Mesendoderm (in vitro differentiated cells): ENCODE data around the gene LGALS4.

Experiments
- DNase-seq: peaks from one replicate; pipeline ENCODE4 v3.0.0; 2013
- H2AK5ac ChIP-seq: 2 replicates; pipeline ENCODE4 v1.6.1; 2013; ENCODE audit warnings: low read length, inconsistent platforms
- H2BK120ac ChIP-seq: 2 replicates; pipeline ENCODE4 v1.6.1; 2013; ENCODE audit warnings: low read depth, mild to moderate bottlenecking, low read length, moderate library complexity, mixed read lengths
- H2BK15ac ChIP-seq: replicated peaks from 2 replicates; pipeline ENCODE4 v1.6.1; 2013; ENCODE audit warnings: low read depth, mild to moderate bottlenecking, moderate library complexity
- H2BK5ac ChIP-seq: 2 replicates; pipeline ENCODE4 v1.6.1; 2013; ENCODE audit warnings: low read length, inconsistent platforms
- H3K18ac ChIP-seq: 2 replicates; pipeline ENCODE4 v1.6.1; 2013; ENCODE audit warnings: mild to moderate bottlenecking, low read length, mixed read lengths
- H3K23ac ChIP-seq: one replicate; pipeline ENCODE4 v1.6.1; 2013; ENCODE audit warnings: low read length
- H3K27ac ChIP-seq: 2 replicates; pipeline ENCODE4 v1.5.1; 2013; ENCODE audit warnings: low read depth, mild to moderate bottlenecking, inconsistent platforms, low read length, moderate library complexity
- H3K27me3 ChIP-seq: 2 replicates; pipeline ENCODE4 v1.6.1; 2013; ENCODE audit warnings: low read length, control low read depth, mild to moderate bottlenecking, inconsistent platforms; ENCODE audit not compliant: insufficient read depth, poor library complexity
- H3K36me3 ChIP-seq: 2 replicates; pipeline ENCODE4 v1.6.1; 2013; ENCODE audit warnings: low read length, inconsistent platforms; ENCODE audit not compliant: control insufficient read depth, insufficient read depth
- H3K4ac ChIP-seq: one replicate; pipeline ENCODE4 v1.6.1; 2013; ENCODE audit warnings: low read depth, mild to moderate bottlenecking, low read length, moderate library complexity
- H3K4me1 ChIP-seq: 2 replicates; pipeline ENCODE4 v1.6.1; 2013; ENCODE audit warnings: low read depth, low read length, inconsistent platforms; ENCODE audit not compliant: control insufficient read depth
- H3K4me2 ChIP-seq: 2 replicates; pipeline ENCODE4 v1.6.1; 2013; ENCODE audit warnings: low read length
- H3K4me3 ChIP-seq: 2 replicates; pipeline ENCODE4 v1.5.1; 2013; ENCODE audit warnings: mild to moderate bottlenecking, low read length
- H3K56ac ChIP-seq: one replicate; pipeline ENCODE4 v1.6.1; 2013; ENCODE audit warnings: low read length
- H3K79me1 ChIP-seq: 2 replicates; pipeline ENCODE4 v1.6.1; 2013; ENCODE audit warnings: low read length, inconsistent platforms
- H3K79me2 ChIP-seq: 2 replicates; pipeline ENCODE4 v1.6.1; 2013; ENCODE audit warnings: mild to moderate bottlenecking, low read length; ENCODE audit not compliant: control insufficient read depth, insufficient read depth
- H3K9ac ChIP-seq: 2 replicates; pipeline ENCODE4 v1.6.1; 2013; ENCODE audit warnings: low read length, inconsistent platforms
- H4K5ac ChIP-seq: one replicate; pipeline ENCODE4 v1.6.1; 2013; ENCODE audit warnings: low read length
- H4K8ac ChIP-seq: one replicate; pipeline ENCODE4 v1.6.1; 2013; ENCODE audit warnings: low read depth, mild to moderate bottlenecking, control low read depth, low read length, moderate library complexity
- WGBS: extraction: QIAGEN DNeasy Blood & Tissue Kit; methylation state at CpG from one replicate; pipeline ENCODE4 v1.1.7; 2013; ENCODE audit warnings: low lambda C conversion rate, missing lambda C conversion rate; ENCODE audit not compliant: insufficient coverage; ENCODE audit errors: extremely low coverage; 5-methylcytosine and 5-hydroxymethylcytosine counted together

Gene LGALS4

DNA sequence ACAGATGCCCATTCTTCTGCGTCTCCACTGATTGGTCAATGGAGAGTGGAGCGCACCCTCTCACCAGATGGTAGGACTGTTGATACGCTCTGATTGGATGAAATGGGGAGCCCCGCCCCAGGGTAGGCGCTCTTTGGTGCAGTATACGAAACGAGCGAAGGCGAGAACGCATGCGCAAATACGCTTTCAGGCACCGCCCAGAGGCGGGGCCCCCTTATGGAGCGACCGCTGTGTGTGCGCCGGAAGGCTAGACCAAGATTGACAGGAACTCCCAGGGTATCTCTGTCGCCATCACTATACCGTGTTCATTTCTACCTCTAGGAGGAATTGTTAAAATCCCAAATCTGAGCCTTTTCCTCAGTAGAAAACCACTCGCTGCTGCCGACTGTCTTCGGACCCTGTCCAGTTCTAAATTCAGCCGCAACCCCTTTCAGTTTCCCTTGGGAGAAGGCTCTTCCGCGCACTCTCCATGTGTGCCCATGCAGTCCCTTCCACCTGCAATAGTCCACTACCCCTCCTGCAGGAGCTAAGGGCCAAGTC lies 37.8 kb upstream of the LGALS4 start:
- H3K36me3 ChIP-seq = peaks cover 16% of the 10 kb centered on the region
- peak overlapping the region; percentile 53 for H3K27ac ChIP-seq
- no peak overlapping the region for H4K5ac ChIP-seq
- peak overlapping the region; percentile 94 for H3K4me2 ChIP-seq
- peak overlapping the region; percentile 79 for H3K56ac ChIP-seq
- peak overlapping the region; percentile 3 for H3K18ac ChIP-seq
- no peak overlapping the region for H2BK120ac ChIP-seq
- peak overlapping the region; percentile 60 for H3K4me3 ChIP-seq
- peak overlapping the region; percentile 19 for H2AK5ac ChIP-seq
- H3K23ac ChIP-seq = no peak overlapping the region
- WGBS = no CpG with 5 or more reads among the region's 26 CpGs
- no peaks in the 10 kb centered on the region for H3K27me3 ChIP-seq
- no peak overlapping the region for H4K8ac ChIP-seq
- no peak overlapping the region for H2BK15ac ChIP-seq
- peak overlapping the region; percentile 61 for H3K4ac ChIP-seq
- H3K9ac ChIP-seq = peak overlapping the region; percentile 78
- H3K4me1 ChIP-seq = peaks cover 4% of the 10 kb centered on the region
- no peak for DNase-seq
- no peak overlapping the region for H2BK5ac ChIP-seq
- peaks cover 35% of the 10 kb centered on the region for H3K79me2 ChIP-seq
- H3K79me1 ChIP-seq = peaks cover 13% of the 10 kb centered on the region

DNA sequence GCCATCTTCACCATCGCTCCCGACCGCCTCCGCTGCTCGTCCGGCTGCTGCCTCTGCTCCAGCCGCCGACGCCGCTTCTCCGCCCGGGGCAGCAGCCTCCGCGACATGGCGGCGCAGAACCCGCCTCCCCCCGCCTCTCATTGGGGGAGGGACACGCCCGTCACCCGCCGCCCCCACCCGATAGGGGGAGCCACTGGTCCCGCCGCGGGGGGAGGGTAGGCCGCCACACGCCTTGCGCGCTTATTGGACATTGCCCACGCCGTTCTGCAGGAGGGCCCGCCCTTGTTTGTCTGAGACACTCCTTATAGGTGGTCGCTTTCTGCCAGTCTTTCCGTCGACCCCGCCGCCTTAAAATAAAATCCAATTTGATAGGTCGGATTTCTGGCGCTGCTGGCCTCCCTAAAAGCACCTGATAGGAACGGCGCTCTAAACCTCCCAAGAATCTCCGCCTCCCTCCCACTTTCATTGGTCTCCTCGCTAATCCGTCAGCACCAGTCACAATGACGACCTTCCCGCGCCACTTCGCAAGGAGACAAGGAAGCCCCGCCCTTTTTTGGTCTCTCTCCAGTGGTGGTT lies 37.2 kb upstream of the LGALS4 start, which contains the start of gene HNRNPL:
Gene HNRNPL, minus strand, starts transcription at position 127 of the 576 bp plus-strand sequence. Its CDS starts 20 bp downstream, at position 107.
- Histone ChIP-seq H4K5ac (peak within 1 kb of the TSS; percentile 68), H2BK15ac (no peak within 1 kb of the TSS), H3K79me1 (peaks cover 16% of the 10 kb centered on the region), H3K56ac (peak within 1 kb of the TSS; percentile 95), H3K27me3 (no peaks in the 10 kb centered on the region), H3K4me2 (peak within 1 kb of the TSS; percentile 94), H3K27ac (peak within 1 kb of the TSS; percentile 99), H3K4me1 (peaks cover 4% of the 10 kb centered on the region), H3K4me3 (peak within 1 kb of the TSS; percentile 74), H3K23ac (no peak within 1 kb of the TSS), H3K4ac (peak within 1 kb of the TSS; percentile 100), H3K9ac (peak within 1 kb of the TSS; percentile 94), H2AK5ac (peak within 1 kb of the TSS; percentile 96), H3K36me3 (peaks cover 19% of the 10 kb centered on the region), H2BK120ac (peak within 1 kb of the TSS; percentile 98), H4K8ac (peak within 1 kb of the TSS; percentile 99), H2BK5ac (peak within 1 kb of the TSS; percentile 66), H3K18ac (peak within 1 kb of the TSS; percentile 100), H3K79me2 (peaks cover 39% of the 10 kb centered on the region)
- WGBS = no CpG with 5 or more reads among the region's 50 CpGs
- peak; percentile 100 for DNase-seq

DNA sequence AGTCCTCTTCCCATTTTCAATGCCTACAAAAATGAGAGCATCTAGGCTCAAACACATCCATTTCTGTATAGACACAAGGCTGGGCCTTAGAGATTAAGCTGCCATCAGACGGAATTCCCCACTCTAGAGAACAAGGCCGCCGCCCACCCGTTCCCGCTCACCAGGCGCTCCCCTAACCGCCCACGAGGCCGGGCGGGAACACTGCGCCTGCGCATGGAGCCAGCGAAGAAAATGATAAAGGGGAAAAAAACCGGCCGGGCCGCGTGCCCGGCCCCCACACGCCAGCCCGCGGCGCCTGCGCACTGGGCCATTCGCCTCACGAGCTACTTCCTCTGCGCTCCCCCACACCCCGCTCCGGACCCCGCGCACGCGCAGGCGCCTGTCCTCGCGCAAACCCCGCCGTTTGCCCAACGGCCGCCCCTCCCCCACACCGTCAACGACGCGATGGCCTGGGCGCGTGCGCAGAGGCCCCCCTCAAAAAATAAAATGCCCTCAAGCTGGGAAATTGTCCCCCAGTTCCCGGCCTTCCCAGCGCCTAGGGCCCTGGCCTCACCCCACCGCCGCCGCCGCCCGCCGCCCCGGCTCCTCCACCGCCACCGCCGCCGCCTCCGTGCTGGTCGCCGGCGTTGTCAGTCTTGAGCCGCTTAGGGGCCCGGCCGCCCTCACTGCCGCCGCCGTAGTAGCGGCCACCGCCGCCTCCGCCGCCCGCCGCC lies 36.6 kb upstream of the LGALS4 start:
- Histone ChIP-seq H3K56ac (peak overlapping the region; percentile 95), H3K36me3 (peaks cover 20% of the 10 kb centered on the region), H3K4me2 (peak overlapping the region; percentile 78), H3K4ac (peak overlapping the region; percentile 100), H3K23ac (no peak overlapping the region), H3K79me1 (peaks cover 17% of the 10 kb centered on the region), H3K18ac (peak overlapping the region; percentile 100), H3K9ac (peak overlapping the region; percentile 94), H3K79me2 (peaks cover 40% of the 10 kb centered on the region), H2AK5ac (peak overlapping the region; percentile 96), H4K5ac (peak overlapping the region; percentile 68), H4K8ac (peak overlapping the region; percentile 99), H2BK5ac (peak overlapping the region; percentile 66), H2BK15ac (no peak overlapping the region), H3K27ac (peak overlapping the region; percentile 99), H3K4me1 (peaks cover 4% of the 10 kb centered on the region), H3K27me3 (no peaks in the 10 kb centered on the region), H3K4me3 (peak overlapping the region; percentile 74), H2BK120ac (peak overlapping the region; percentile 98)
- DNase-seq = peak; percentile 96
- WGBS = no CpG with 5 or more reads among the region's 76 CpGs

DNA sequence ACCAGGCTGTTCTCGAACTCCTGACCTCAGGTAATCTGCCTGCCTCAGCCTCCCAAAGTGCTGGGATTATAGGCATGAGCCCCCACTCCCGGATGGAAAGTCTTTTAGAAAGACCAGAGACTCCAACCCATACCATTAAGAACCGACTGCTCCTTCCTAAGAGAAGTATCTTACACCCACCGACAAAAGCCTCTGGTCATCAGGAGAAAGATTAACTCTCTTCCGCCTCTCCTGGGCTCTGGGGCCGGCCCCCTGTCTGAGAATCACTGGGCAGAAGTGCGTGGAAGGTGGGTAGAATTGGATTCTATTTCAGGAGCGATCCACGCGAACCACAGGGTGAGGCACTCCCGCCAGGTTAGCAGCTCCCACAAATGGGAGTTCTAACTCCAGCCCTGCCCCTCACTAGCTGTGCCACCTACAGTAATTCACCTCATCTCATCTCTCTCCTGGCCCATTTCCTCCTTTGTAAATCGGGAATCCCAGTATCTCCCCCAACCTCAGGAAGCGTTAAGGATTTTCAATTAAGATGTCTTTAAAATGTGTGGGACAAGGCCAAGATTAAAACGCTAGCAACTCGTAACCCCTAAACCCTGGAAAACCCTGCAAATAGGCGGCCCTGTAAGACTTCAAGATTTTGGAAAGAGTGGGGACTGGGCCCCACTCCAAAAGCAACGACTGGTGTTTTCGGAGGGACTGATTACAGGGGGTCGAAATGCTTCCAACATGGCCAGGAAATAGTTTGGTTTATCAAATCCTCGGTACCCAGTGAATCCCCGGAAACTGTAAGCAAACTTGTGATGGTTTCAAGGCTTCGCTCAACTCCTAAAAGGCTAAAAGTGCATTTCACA lies 35.8 kb upstream of the LGALS4 start:
- DNase-seq = no peak

DNA sequence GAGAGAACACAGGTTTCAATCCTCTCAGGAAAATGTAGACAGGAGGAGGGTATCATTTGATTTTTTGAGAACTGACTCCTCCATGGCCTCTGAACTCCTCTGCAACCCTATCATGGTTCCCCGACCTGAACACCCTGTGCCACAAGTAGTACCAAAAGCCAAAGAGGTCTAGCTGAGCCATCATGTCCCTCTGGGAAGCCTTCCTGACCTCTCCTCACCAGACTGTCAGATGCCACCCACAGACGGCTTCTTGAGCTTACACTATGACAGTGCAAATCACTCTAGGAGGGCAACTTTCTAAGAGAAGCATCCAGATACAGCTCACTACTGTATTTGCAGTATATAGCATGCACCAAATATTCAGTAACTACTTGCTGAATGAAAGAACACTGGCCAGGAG lies 33.4 kb upstream of the LGALS4 start:
- H3K18ac ChIP-seq = no peak overlapping the region
- WGBS = no CpG with 5 or more reads among the region's 2 CpGs
- DNase-seq = no peak
- no peaks in the 10 kb centered on the region for H3K27me3 ChIP-seq
- no peak overlapping the region for H3K9ac ChIP-seq
- no peak overlapping the region for H2AK5ac ChIP-seq
- peaks cover 43% of the 10 kb centered on the region for H3K36me3 ChIP-seq
- no peak overlapping the region for H4K5ac ChIP-seq
- no peak overlapping the region for H4K8ac ChIP-seq
- no peak overlapping the region for H2BK120ac ChIP-seq
- H3K4me3 ChIP-seq = no peak overlapping the region
- H3K4me2 ChIP-seq = no peak overlapping the region
- H3K23ac ChIP-seq = no peak overlapping the region
- H3K79me2 ChIP-seq = peaks cover 57% of the 10 kb centered on the region
- H3K4me1 ChIP-seq = peaks cover 2% of the 10 kb centered on the region
- H3K56ac ChIP-seq = no peak overlapping the region
- H2BK15ac ChIP-seq = no peak overlapping the region
- no peak overlapping the region for H3K27ac ChIP-seq
- peaks cover 32% of the 10 kb centered on the region for H3K79me1 ChIP-seq
- H3K4ac ChIP-seq = no peak overlapping the region
- no peak overlapping the region for H2BK5ac ChIP-seq

More for the DNA sequence above, 35.8 kb upstream of the LGALS4 start:
- H3K36me3 ChIP-seq = peaks cover 28% of the 10 kb centered on the region
- WGBS = no CpG with 5 or more reads among the region's 22 CpGs
- H2BK15ac ChIP-seq = no peak overlapping the region
- peak overlapping the region; percentile 79 for H3K27ac ChIP-seq
- peak overlapping the region; percentile 95 for H3K56ac ChIP-seq
- H3K18ac ChIP-seq = peak overlapping the region; percentile 47
- peaks cover 47% of the 10 kb centered on the region for H3K79me2 ChIP-seq
- no peak overlapping the region for H4K8ac ChIP-seq
- peak overlapping the region; percentile 74 for H3K4me3 ChIP-seq
- peak overlapping the region; percentile 78 for H3K4me2 ChIP-seq
- peaks cover 20% of the 10 kb centered on the region for H3K79me1 ChIP-seq
- peaks cover 4% of the 10 kb centered on the region for H3K4me1 ChIP-seq
- peak overlapping the region; percentile 94 for H3K9ac ChIP-seq
- no peaks in the 10 kb centered on the region for H3K27me3 ChIP-seq
- H2AK5ac ChIP-seq = peak overlapping the region; percentile 96
- peak overlapping the region; percentile 66 for H2BK5ac ChIP-seq
- no peak overlapping the region for H3K23ac ChIP-seq
- H2BK120ac ChIP-seq = no peak overlapping the region
- H4K5ac ChIP-seq = peak overlapping the region; percentile 68
- peak overlapping the region; percentile 100 for H3K4ac ChIP-seq
